Epithelial cell of prostate (primary cell): ENCODE data around the gene OLIG3.

ENCODE experiments used
- DNase-seq: peaks from one replicate; pipeline ENCODE4 v3.0.0-alpha.2; 2011; ENCODE audit warnings: low read depth, low spot score
- H3K27ac ChIP-seq: fragments of 450-650 bp; 2 replicates; pipeline ENCODE4 v1.5.1; 2017; ENCODE audit warnings: mild to moderate bottlenecking

OLIG3 gene

GRCh38 chr6:137473598-137473997 lies 20.6 kb downstream of the OLIG3 start:
- no peak overlapping the region for H3K27ac ChIP-seq
- DNase-seq, result no peak

GRCh38 chr6:137472641-137473137 lies 21.5 kb downstream of the OLIG3 start:
- no peak overlapping the region for H3K27ac ChIP-seq
- DNase-seq, result no peak

DNA sequence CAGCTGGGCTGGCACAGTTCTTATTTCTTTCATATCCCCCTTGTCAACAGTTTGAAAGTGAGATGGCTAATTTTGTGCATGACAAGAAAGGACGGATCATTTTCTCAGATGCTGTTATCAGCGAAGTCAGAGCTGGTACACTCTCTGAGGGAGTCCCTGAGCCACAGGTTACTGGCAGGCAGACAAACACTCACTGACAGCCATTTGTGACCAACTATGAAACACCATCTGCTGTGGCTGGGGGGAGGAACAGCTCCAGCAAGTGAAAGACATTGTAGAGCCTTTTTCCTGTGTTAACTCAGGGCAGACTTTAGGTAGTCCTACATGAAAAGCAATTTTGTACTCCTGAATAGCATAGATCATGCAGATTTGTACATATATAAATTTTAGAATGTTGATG lies 22.2 kb downstream of the OLIG3 start:
- no peak overlapping the region for H3K27ac ChIP-seq
- no peak for DNase-seq

GRCh38 chr6:137471497-137471896 lies 22.7 kb downstream of the OLIG3 start:
- no peak for DNase-seq
- H3K27ac ChIP-seq, result no peak overlapping the region

GRCh38 chr6:137467211-137467610 lies 27.0 kb downstream of the OLIG3 start:
- no peak for DNase-seq
- no peak overlapping the region for H3K27ac ChIP-seq

- no peak overlapping the region for H3K27ac ChIP-seq
- DNase-seq, result no peak
Observed at GRCh38 chr6:137465378-137466009, 28.7 kb downstream of the OLIG3 start.

DNA sequence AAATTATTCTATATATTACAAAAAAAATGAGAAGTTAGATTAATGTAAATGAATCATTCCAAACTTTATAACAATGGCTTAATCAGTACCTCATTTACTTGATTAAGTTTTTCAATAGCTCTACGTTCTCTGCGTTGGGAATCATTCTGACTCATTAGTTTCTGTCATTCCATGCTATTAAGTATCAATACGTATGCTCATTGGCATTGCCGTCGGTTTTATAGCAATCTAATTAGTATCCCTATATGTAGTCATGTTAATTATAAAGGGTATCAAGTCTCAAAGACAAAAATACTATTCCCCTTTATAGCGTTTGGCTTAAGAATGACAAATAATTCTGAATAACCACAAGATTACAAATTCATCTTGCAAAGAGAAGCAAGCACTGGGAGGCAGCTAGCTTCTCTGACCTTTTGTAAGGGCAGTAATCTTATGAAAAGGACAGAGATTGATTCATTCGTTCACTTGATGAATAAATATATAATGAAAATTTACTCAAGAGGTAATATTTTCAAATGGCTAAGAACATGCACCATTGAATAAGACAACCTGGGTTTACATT lies 41.8 kb downstream of the OLIG3 start:
- H3K27ac ChIP-seq, result no peak overlapping the region
- DNase-seq, result no peak

GRCh38 chr6:137443901-137444300 lies 50.3 kb downstream of the OLIG3 start:
- H3K27ac ChIP-seq, result no peak overlapping the region
- DNase-seq, result no peak
